Activated naive CD4-positive, alpha-beta T cell treated with anti-CD3 and anti-CD28 coated beads, Interleukin-2, amount 50 U/mL, for 24 hours (primary cell): ENCODE data around the gene LRRC23.

Experiments used
- H3K27ac Mint-ChIP-seq: one replicate; pipeline ENCODE4 v1.8.0; 2021; ENCODE audit warnings: mild to moderate bottlenecking, mixed read lengths
- H3K27me3 Mint-ChIP-seq: one replicate; pipeline ENCODE4 v1.8.0; 2021; ENCODE audit warnings: mixed read lengths
- H3K36me3 Mint-ChIP-seq: one replicate; pipeline ENCODE4 v1.8.0; 2021; ENCODE audit warnings: mixed read lengths
- H3K4me1 Mint-ChIP-seq: one replicate; pipeline ENCODE4 v1.8.0; 2021; ENCODE audit warnings: mixed read lengths
- H3K4me3 Mint-ChIP-seq: one replicate; pipeline ENCODE4 v1.8.0; 2021; ENCODE audit warnings: mild to moderate bottlenecking, mixed read lengths
- H3K9me3 Mint-ChIP-seq: one replicate; pipeline ENCODE4 v1.8.0; 2021; ENCODE audit warnings: mixed read lengths

Gene LRRC23

GRCh38 chr12:6959058-6959804, 54.6 kb downstream of the LRRC23 start:
- Mint-ChIP-seq H3K27me3 (no peaks in the 10 kb centered on the region), H3K4me1 (peaks cover 84% of the 10 kb centered on the region), H3K9me3 (no peaks in the 10 kb centered on the region), H3K36me3 (peaks cover 38% of the 10 kb centered on the region), H3K4me3 (peak overlapping the region; percentile 95), H3K27ac (peak overlapping the region; percentile 99)

- Mint-ChIP-seq H3K9me3 (no peaks in the 10 kb centered on the region), H3K36me3 (peaks cover 33% of the 10 kb centered on the region), H3K27me3 (no peaks in the 10 kb centered on the region), H3K27ac (peak overlapping the region; percentile 99), H3K4me3 (peak overlapping the region; percentile 95), H3K4me1 (peaks cover 84% of the 10 kb centered on the region)
Observed at GRCh38 chr12:6959805-6960592, 55.4 kb downstream of the LRRC23 start.

GRCh38 chr12:6960593-6961277, 56.1 kb downstream of the LRRC23 start:
- H3K9me3 Mint-ChIP-seq, result no peaks in the 10 kb centered on the region
- H3K4me1 Mint-ChIP-seq, result peaks cover 84% of the 10 kb centered on the region
- H3K36me3 Mint-ChIP-seq, result peaks cover 35% of the 10 kb centered on the region
- peak overlapping the region; percentile 97 for H3K27ac Mint-ChIP-seq
- no peaks in the 10 kb centered on the region for H3K27me3 Mint-ChIP-seq
- peak overlapping the region; percentile 84 for H3K4me3 Mint-ChIP-seq

GRCh38 chr12:6961278-6961694, 56.7 kb downstream of the LRRC23 start:
- Mint-ChIP-seq H3K27me3 (no peaks in the 10 kb centered on the region), H3K4me3 (peak overlapping the region; percentile 84), H3K36me3 (peaks cover 33% of the 10 kb centered on the region), H3K9me3 (no peaks in the 10 kb centered on the region), H3K27ac (peak overlapping the region; percentile 97), H3K4me1 (peaks cover 81% of the 10 kb centered on the region)

GRCh38 chr12:6961695-6962284, 57.2 kb downstream of the LRRC23 start:
- peak overlapping the region; percentile 84 for H3K4me3 Mint-ChIP-seq
- H3K9me3 Mint-ChIP-seq, result no peaks in the 10 kb centered on the region
- H3K4me1 Mint-ChIP-seq, result peaks cover 79% of the 10 kb centered on the region
- peaks cover 31% of the 10 kb centered on the region for H3K36me3 Mint-ChIP-seq
- H3K27me3 Mint-ChIP-seq, result no peaks in the 10 kb centered on the region
- H3K27ac Mint-ChIP-seq, result peak overlapping the region; percentile 97

GRCh38 chr12:6962285-6963015, 57.8 kb downstream of the LRRC23 start:
- Mint-ChIP-seq H3K36me3 (peaks cover 27% of the 10 kb centered on the region), H3K4me1 (peaks cover 73% of the 10 kb centered on the region), H3K9me3 (no peaks in the 10 kb centered on the region), H3K4me3 (peak overlapping the region; percentile 84), H3K27ac (peak overlapping the region; percentile 97), H3K27me3 (no peaks in the 10 kb centered on the region)

GRCh38 chr12:6963016-6963731, 58.6 kb downstream of the LRRC23 start:
- Mint-ChIP-seq H3K9me3 (no peaks in the 10 kb centered on the region), H3K27me3 (no peaks in the 10 kb centered on the region), H3K4me1 (peaks cover 65% of the 10 kb centered on the region), H3K4me3 (no peak overlapping the region), H3K27ac (peak overlapping the region; percentile 97), H3K36me3 (peaks cover 26% of the 10 kb centered on the region)
